ENCODE measurements around the gene DTWD2.
"Not testable (repeated sequence)": the region's sequence is repeated elsewhere in the genome, so short reads cannot be mapped to it uniquely, and the experiment has no call there.

The DTWD2 gene

DNA sequence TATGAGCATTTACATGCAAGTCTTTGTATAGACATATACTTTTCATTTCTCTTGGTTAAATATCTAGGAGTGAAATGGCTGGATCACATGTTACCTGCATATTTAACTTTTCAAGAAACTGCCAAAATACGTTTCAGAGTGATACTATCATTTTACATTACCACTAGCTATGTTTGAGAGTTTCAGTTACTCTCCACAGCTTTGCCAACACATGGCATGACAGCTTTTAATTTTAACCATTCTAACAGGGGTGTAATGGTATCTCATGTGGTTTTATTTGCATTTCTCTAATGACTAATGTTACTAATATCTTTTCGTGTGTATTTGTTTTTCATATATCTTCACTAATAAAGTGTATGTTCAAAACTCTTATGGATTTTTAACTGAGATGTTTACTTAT, 99.8 kb downstream of the DTWD2 start:
- TF ChIP-seq, protein P1, sequence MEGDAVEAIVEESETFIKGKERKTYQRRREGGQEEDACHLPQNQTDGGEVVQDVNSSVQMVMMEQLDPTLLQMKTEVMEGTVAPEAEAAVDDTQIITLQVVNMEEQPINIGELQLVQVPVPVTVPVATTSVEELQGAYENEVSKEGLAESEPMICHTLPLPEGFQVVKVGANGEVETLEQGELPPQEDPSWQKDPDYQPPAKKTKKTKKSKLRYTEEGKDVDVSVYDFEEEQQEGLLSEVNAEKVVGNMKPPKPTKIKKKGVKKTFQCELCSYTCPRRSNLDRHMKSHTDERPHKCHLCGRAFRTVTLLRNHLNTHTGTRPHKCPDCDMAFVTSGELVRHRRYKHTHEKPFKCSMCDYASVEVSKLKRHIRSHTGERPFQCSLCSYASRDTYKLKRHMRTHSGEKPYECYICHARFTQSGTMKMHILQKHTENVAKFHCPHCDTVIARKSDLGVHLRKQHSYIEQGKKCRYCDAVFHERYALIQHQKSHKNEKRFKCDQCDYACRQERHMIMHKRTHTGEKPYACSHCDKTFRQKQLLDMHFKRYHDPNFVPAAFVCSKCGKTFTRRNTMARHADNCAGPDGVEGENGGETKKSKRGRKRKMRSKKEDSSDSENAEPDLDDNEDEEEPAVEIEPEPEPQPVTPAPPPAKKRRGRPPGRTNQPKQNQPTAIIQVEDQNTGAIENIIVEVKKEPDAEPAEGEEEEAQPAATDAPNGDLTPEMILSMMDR (IDR thresholded peaks at IDR 0.05; ENCODE audit: low read depth, low read length), result no peak
- no peak overlapping the region for H3K4me3 ChIP-seq (ENCODE audit: low read depth, low read length)

DNA sequence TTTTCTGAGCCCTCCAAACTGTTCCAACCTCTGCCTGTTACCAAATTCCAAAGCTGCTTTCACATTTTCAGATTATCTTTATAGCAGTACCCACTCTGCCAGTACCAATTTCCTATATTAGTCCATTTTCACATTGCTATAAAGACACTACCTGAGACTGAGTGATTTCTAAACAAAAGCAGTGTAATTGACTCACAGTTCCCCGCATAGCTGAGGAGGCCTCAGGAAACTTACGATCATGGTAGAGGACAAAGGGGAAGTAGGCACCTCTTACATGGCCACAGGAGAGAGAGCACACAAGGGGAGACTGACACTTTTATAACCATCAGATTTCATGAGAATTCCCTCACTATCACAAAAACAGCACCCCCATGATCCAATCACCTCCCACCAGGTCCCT, 105.0 kb downstream of the DTWD2 start:
- TF ChIP-seq, protein P1 (IDR thresholded peaks at IDR 0.05; ENCODE audit: low read depth, low read length), result no peak
- H3K4me3 ChIP-seq (ENCODE audit: low read depth, low read length), result no peak overlapping the region

DNA sequence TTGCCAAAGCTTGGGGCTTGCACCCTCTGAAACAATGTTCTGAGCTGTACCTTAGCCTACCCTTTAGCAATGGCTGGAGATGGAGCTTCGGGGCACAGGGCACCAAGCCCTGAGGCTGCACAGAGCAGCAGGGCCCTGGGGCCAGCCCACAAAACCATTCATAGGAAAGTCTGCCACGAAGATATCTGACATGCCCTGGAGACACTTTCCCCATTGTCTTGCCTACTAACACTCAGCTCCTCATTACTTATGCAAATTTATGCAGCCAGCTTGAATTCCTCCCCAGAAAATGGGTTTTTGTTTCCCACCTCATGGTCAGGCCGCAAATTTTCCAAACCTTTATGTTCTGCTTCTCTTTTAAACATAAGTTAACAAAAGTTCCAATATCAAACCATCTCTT, 105.7 kb downstream of the DTWD2 start:
- TF ChIP-seq, protein P1 (IDR thresholded peaks at IDR 0.05; ENCODE audit: low read depth, low read length), result no peak
- no peak overlapping the region for H3K4me3 ChIP-seq (ENCODE audit: low read depth, low read length)

DNA sequence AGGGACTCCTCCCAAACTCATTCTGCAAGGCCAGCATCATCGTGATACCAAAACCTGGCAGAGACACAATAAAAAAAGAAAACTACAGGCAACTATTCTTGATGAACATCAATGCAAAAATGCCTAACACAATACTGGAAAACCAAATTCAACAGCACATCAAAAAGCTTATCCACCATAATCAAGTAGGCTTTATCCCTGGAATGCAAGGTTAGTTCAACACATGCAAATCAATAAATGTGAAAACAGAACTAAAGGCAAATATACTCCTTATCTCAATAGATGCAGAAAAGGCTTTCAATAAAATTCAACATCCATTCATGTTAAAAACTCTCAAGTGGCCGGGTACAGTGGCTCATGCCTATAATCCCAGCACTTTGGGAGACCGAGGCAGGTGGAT, 111.5 kb downstream of the DTWD2 start:
- not testable (repeated sequence) for H3K4me3 ChIP-seq (ENCODE audit: low read depth, low read length)

DNA sequence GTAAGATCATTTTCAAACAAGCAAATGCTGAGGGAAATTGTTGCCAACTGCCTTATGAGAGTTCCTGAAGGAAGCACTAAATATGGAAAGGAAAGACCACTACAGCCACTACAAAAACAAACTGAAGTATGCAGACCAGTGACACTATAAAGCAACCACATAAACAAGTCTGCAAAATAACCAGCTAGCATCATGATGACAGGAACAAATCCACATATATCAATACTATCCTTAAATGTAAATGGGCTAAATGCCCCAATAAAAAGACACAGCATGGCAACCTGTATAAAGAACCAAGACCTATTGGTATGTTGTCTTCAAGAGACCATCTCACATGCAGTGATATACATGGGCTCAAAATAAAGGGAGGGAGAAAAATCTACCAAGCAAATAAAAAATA, 113.2 kb downstream of the DTWD2 start:
- TF ChIP-seq, protein P1 (IDR thresholded peaks at IDR 0.05; ENCODE audit: low read depth, low read length), result no peak
- H3K4me3 ChIP-seq (ENCODE audit: low read depth, low read length), result no peak overlapping the region

DNA sequence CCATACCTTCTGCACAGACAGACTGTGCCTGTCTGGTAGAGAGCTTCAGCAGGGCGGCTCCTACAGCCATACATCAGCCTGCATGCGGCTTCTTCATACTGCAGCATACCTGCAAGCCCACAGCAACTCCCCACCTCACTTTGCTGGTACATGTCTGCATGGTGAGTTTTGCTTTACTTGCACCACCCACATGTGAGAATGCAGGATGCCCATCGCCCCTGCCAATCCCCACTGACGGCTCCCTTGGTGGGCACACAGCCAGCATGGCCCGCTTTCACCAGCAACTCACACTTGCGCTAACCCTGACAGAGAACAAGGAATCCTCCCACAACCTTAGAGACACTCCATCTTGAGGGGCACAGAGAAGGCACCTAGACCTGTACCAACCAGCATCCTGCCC, 114.9 kb downstream of the DTWD2 start:
- TF ChIP-seq, protein P1 (IDR thresholded peaks at IDR 0.05; ENCODE audit: low read depth, low read length), result no peak

DNA sequence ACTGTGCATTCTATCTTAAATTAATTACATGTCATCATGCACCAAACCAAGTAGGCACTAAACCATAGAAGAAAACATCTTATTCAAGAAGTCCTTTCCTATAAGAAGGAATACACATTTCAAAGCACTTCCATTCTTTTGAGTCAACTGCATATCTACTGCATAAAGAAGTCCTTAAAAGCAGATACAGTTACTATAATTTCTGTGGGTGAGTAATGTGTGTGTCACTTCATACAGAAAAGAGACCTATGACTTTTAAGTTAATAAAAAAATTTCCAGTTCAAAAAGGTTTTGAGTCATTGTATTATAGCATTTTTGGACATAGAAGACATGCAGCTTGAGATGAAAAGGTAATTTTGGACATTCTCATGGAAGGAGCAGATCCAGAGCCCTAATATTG, 125.0 kb downstream of the DTWD2 start:
- TF ChIP-seq, protein P1 (IDR thresholded peaks at IDR 0.05; ENCODE audit: low read depth, low read length), result no peak
- H3K4me3 ChIP-seq (ENCODE audit: low read depth, low read length), result no peak overlapping the region

More for the DNA sequence above, 114.9 kb downstream of the DTWD2 start:
- H3K4me3 ChIP-seq (ENCODE audit: low read depth, low read length), result no peak overlapping the region

DNA sequence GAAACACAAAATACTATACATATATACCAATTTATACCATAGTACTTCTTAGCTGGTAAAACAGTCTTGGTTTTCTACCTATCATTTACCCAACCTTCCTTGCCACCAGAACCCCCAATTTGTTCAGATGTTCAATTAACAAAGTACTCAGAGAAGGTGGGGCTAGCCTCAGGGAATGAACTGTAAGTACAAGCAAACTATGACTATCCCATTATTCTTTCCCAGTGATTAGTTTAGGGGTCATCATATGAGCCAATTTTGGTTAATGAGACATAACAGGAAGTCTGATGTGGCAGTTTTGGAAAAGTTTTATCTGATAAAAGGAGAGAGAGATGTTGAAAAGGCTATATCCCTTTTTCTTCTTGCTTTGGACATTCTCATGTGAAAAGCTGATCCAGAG, 125.8 kb downstream of the DTWD2 start:
- H3K4me3 ChIP-seq (ENCODE audit: low read depth, low read length), result no peak overlapping the region
- TF ChIP-seq, protein P1 (IDR thresholded peaks at IDR 0.05; ENCODE audit: low read depth, low read length), result no peak
